Parietal lobe (tissue), 1 donor: ENCODE results near the gene TENT5C. TPM values are rescaled to one million over a fixed set of nuclear protein-coding genes. Genes with fewer than 3 reads are reported as not detected.

Source experiments
- total RNA-seq: library from RNA; depleted of rRNA; stranded (reverse); fragments of >200 nt; gene quantifications from one replicate; pipeline ENCODE4 v1.2.3, GENCODE V29; 2014

TENT5C gene
- 2.5 TPM for total RNA-seq

DNA sequence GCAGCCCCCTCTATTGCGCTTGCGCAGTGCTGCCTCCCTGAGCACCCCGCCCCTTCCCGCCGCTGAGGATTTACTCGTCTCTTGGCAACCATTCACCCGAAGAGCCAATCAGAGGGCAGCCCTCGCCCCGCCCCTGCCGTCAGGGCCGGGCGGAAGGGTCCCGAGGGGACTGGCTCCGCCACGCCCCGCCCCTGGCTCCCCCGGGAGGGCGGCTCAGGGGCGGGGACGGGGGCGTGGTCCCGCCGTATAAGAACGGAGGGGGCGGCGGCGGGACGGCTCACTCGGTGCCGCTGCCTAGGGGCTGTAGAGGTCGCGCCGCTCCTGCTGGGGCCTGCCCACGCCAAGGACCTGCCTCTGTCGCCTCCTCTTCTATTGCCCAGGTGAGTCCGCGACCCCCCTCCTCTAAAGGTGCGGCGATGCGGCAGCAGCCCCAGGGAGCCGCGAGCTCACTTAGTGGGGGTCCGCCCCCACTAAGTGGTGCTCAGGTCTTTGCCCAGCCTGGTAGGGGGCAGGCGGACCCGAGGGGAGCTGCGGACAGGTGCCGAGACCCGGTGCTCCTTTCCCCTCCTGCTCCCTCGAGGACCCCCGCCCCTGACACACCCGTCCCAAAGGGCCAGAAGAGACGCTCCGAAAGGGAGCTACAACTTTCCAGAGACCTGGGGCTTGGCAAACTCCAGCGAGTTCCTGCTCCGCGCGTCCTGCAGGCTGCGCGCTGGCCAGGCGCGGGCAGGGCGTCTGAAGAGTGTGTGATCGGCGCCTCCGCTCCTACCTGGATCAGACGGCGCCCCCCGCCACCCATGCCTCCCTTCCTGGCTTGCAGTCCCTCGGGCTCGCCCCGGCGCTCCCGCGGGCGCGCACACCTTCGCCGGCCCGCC is at the start of gene TENT5C:
Gene TENT5C, plus strand, starts transcription at position 275 of the 875 bp plus-strand sequence. CDS start 16,821 bp downstream, outside the sequence.

Other genes with a start within 250 kb of the TENT5C start
- gene MAN1A2, start 238.6 kb upstream of the TENT5C start, total RNA-seq: 104 TPM